Body of pancreas (tissue), 4 donors: ENCODE data around the gene APOB.

Experiments used
- CTCF ChIP-seq, 7 experiments: fragments of 450-650 bp in 4 of 7; fragments of 200-600 bp in 3 of 7; sonication (generic) in 3 of 7; IDR thresholded peaks; one replicate each; pipeline ENCODE4 v1.5.1; 2016 to 2019; ENCODE audit warnings: antibody characterized with exemption in 7 of 7
- POLR2A ChIP-seq, 3 donors: fragments of 450-650 bp; IDR thresholded peaks; one replicate each; pipeline ENCODE4 v1.6.1; 2016; ENCODE audit warnings: antibody characterized with exemption in 3 of 3, mild to moderate bottlenecking in 2 of 3

DNA sequence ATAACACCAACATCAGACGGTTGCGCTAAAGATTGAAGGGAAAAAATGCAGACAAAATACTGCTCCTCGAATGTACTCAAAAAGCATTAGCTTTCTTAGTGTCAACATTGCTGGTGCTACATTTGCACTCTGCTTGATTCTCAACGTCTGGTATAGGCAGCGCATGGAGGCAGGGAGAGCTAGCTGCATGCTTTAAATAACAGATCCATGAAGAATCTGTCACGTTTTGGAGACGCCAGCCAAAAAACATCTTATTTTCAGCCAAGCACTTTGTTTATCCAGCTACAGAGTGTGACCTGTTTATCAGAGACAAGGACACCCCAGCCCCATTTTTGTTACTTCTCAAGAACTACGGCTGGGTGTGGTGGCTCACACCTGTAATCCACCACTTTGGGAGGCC lies 59.5 kb downstream of the APOB start:
- no peak for TF ChIP-seq CTCF (IDR thresholded peaks at IDR 0.05)
- no peak for TF ChIP-seq POLR2A (IDR thresholded peaks at IDR 0.05)
